GM10847 (cell line): ENCODE data around the gene PTTG1IP2.

Source experiments
- POLR2A ChIP-seq: IDR thresholded peaks from 2 replicates; pipeline ENCODE4 v1.6.1; 2011; ENCODE audit not compliant: insufficient read length; ENCODE audit errors: extremely low read depth

PTTG1IP2 gene

GRCh38 chr7:90516257-90516656 is 46.8 kb downstream of the PTTG1IP2 start:
- TF ChIP-seq POLR2A: no peak

GRCh38 chr7:90518630-90519029 is 49.2 kb downstream of the PTTG1IP2 start:
- no peak for TF ChIP-seq POLR2A

GRCh38 chr7:90520484-90520883 is 51.0 kb downstream of the PTTG1IP2 start:
- TF ChIP-seq POLR2A: no peak

- no peak for TF ChIP-seq POLR2A
Observed at GRCh38 chr7:90530263-90530662, 60.8 kb downstream of the PTTG1IP2 start.

GRCh38 chr7:90532231-90532929 is 62.9 kb downstream of the PTTG1IP2 start:
- no peak for TF ChIP-seq POLR2A

GRCh38 chr7:90536449-90536848 is 67.0 kb downstream of the PTTG1IP2 start:
- no peak for TF ChIP-seq POLR2A

GRCh38 chr7:90538405-90538804 is 69.0 kb downstream of the PTTG1IP2 start:
- no peak for TF ChIP-seq POLR2A

GRCh38 chr7:90540406-90540805 is 71.0 kb downstream of the PTTG1IP2 start:
- TF ChIP-seq POLR2A: no peak

- TF ChIP-seq POLR2A: no peak
Observed at GRCh38 chr7:90551036-90551435, 81.6 kb downstream of the PTTG1IP2 start.

- no peak for TF ChIP-seq POLR2A
Observed at GRCh38 chr7:90552521-90552920, 83.1 kb downstream of the PTTG1IP2 start.

GRCh38 chr7:90560730-90561129 is 91.3 kb downstream of the PTTG1IP2 start:
- TF ChIP-seq POLR2A: no peak
